ENCODE measurements around the gene CHCHD3. TPM values are rescaled to one million over a fixed set of nuclear protein-coding genes. Genes with fewer than 3 reads are reported as not detected.

CHCHD3 gene
- total RNA-seq, 1 donor from 2014 or later, result 61.5 TPM

GRCh38 chr7:132740176-132740575 lies 341.7 kb downstream of the CHCHD3 start:
- TF ChIP-seq CTCF (IDR thresholded peaks at IDR 0.05; ENCODE audit: partially characterized antibody, unreplicated experiment), result no peak
- Mint-ChIP-seq H3K36me3 (ENCODE audit: unreplicated experiment) (peaks cover 7% of the 10 kb centered on the region), H3K27ac (ENCODE audit: unreplicated experiment) (no peak overlapping the region), H3K9me3 (ENCODE audit: unreplicated experiment) (peaks cover 3% of the 10 kb centered on the region), H3K27me3 (ENCODE audit: unreplicated experiment) (peaks cover 1% of the 10 kb centered on the region), H3K4me1 (ENCODE audit: low read depth, unreplicated experiment) (peaks cover 7% of the 10 kb centered on the region), H3K4me3 (ENCODE audit: unreplicated experiment) (no peak overlapping the region)
- no peak for DNase-seq

- Mint-ChIP-seq H3K4me3 (ENCODE audit: unreplicated experiment) (no peak overlapping the region), H3K4me1 (ENCODE audit: low read depth, unreplicated experiment) (peaks cover 7% of the 10 kb centered on the region), H3K27ac (ENCODE audit: unreplicated experiment) (no peak overlapping the region), H3K27me3 (ENCODE audit: unreplicated experiment) (peaks cover 1% of the 10 kb centered on the region), H3K9me3 (ENCODE audit: unreplicated experiment) (peaks cover 1% of the 10 kb centered on the region), H3K36me3 (ENCODE audit: unreplicated experiment) (peaks cover 5% of the 10 kb centered on the region)
- no peak for TF ChIP-seq CTCF (IDR thresholded peaks at IDR 0.05; ENCODE audit: partially characterized antibody, unreplicated experiment)
- DNase-seq, result no peak
Observed at GRCh38 chr7:132739271-132739955, 342.5 kb downstream of the CHCHD3 start.

- TF ChIP-seq CTCF (IDR thresholded peaks at IDR 0.05; ENCODE audit: partially characterized antibody, unreplicated experiment), result no peak
- no peak overlapping the region for H3K4me3 Mint-ChIP-seq (ENCODE audit: unreplicated experiment)
- H3K36me3 Mint-ChIP-seq (ENCODE audit: unreplicated experiment), result no peaks in the 10 kb centered on the region
- H3K27ac Mint-ChIP-seq (ENCODE audit: unreplicated experiment), result no peak overlapping the region
- peaks cover 7% of the 10 kb centered on the region for H3K4me1 Mint-ChIP-seq (ENCODE audit: low read depth, unreplicated experiment)
- DNase-seq, result no peak
- H3K9me3 Mint-ChIP-seq (ENCODE audit: unreplicated experiment), result no peaks in the 10 kb centered on the region
- peaks cover 1% of the 10 kb centered on the region for H3K27me3 Mint-ChIP-seq (ENCODE audit: unreplicated experiment)
Observed at GRCh38 chr7:132738254-132738653, 343.6 kb downstream of the CHCHD3 start.

GRCh38 chr7:132735476-132735875 lies 346.4 kb downstream of the CHCHD3 start:
- no peak for TF ChIP-seq CTCF (IDR thresholded peaks at IDR 0.05; ENCODE audit: partially characterized antibody, unreplicated experiment)
- peaks cover 1% of the 10 kb centered on the region for H3K27me3 Mint-ChIP-seq (ENCODE audit: unreplicated experiment)
- no peak overlapping the region for H3K4me3 Mint-ChIP-seq (ENCODE audit: unreplicated experiment)
- H3K36me3 Mint-ChIP-seq (ENCODE audit: unreplicated experiment), result no peaks in the 10 kb centered on the region
- H3K27ac Mint-ChIP-seq (ENCODE audit: unreplicated experiment), result no peak overlapping the region
- no peaks in the 10 kb centered on the region for H3K4me1 Mint-ChIP-seq (ENCODE audit: low read depth, unreplicated experiment)
- DNase-seq, result no peak
- H3K9me3 Mint-ChIP-seq (ENCODE audit: unreplicated experiment), result no peaks in the 10 kb centered on the region

Other genes starting within 250 kb of the CHCHD3 start
- 73.8 TPM for gene EXOC4, start 171.0 kb upstream of the CHCHD3 start, total RNA-seq (ENCODE audit: unreplicated experiment)